H1 (cell line): ENCODE data around the gene CLDN7. TPM values are rescaled to one million over a fixed set of nuclear protein-coding genes. Genes with fewer than 3 reads are reported as not detected.

Experiments
- ATF2 ChIP-seq: IDR thresholded peaks from 2 replicates; pipeline ENCODE4 v1.6.1; 2012; ENCODE audit warnings: low read length, inconsistent platforms
- CTCF ChIP-seq, 3 experiments: IDR thresholded peaks; 1 replicate in 2 of 3; 2 replicates in 1 of 3; pipeline versions ENCODE4 v1.5.1 to v1.6.1; 2011; ENCODE audit warnings: low read length in 3 of 3, mild to moderate bottlenecking in 3 of 3, inconsistent platforms in 2 of 3, low read depth in 1 of 3, moderate library complexity in 1 of 3; ENCODE audit not compliant: insufficient read depth in 1 of 3; ENCODE audit errors: control extremely low read depth in 1 of 3
- RXRA ChIP-seq: IDR thresholded peaks from 2 replicates; pipeline ENCODE4 v1.6.1; 2011; ENCODE audit warnings: low read depth, mild to moderate bottlenecking, low read length, moderate library complexity; ENCODE audit not compliant: insufficient read depth
- polyA plus RNA-seq, 7 experiments: library from polyadenylated mRNA; depleted of rRNA in 3 of 7; stranded (reverse) in 5 of 7; unstranded in 2 of 7; fragments of >200 nt in 5 of 7; fragments of 200-250 nt in 2 of 7; gene quantifications; 1 replicate in 5 of 7; 2 replicates in 1 of 7; 4 replicates in 1 of 7; pipeline versions ENCODE4 v1.2.1 to v1.2.3, GENCODE V29; 2011 to 2013; ENCODE audit warnings: missing spikeins in 2 of 7, mixed read lengths in 2 of 7
- total RNA-seq: library from RNA; stranded (reverse); fragmentation: NEBNext Ultra II Directional; extraction: Animal tissue kit (Norgen Biotek cat#: 25700); gene quantifications from 2 replicates; pipeline ENCODE4 v1.2.1, GENCODE V29; 2021

CLDN7 gene
- total and polyA plus RNA-seq, 2 of the 8 experiments (the other 6 are each of a cell fraction or from before 2014, with no cell fraction given) = 118 to 119 TPM

GRCh38 chr17:7223375-7223774, 38.9 kb downstream of the CLDN7 start (continued):
- TF ChIP-seq ATF2 (no peak), CTCF (IDR thresholded peaks at IDR 0.05; ENCODE audit: control extremely low read depth in 1 of 3, insufficient read depth in 1 of 3, low read depth in 1 of 3, low read length in 3 of 3) (no peak), RXRA (no peak)
